Daoy (cell line): Measurements from ENCODE around the gene PLK3. TPM values are rescaled to one million over a fixed set of nuclear protein-coding genes. Genes with fewer than 3 reads are reported as not detected.
"Not testable (repeated sequence)": the region's sequence is repeated elsewhere in the genome, so short reads cannot be mapped to it uniquely, and the experiment has no call there.

Experiments used
- DNase-seq: peaks from one replicate; pipeline ENCODE4 v3.0.0-alpha.2; 2015; ENCODE audit warnings: low read depth
- total RNA-seq: library from RNA; depleted of rRNA; stranded (reverse); fragments of >200 nt; shearing (Covaris generic); gene quantifications from 2 replicates; pipeline ENCODE4 v1.2.3, GENCODE V29; 2014

PLK3 gene
- total RNA-seq, 1 experiment from 2014 or later = 8.5 TPM

DNA sequence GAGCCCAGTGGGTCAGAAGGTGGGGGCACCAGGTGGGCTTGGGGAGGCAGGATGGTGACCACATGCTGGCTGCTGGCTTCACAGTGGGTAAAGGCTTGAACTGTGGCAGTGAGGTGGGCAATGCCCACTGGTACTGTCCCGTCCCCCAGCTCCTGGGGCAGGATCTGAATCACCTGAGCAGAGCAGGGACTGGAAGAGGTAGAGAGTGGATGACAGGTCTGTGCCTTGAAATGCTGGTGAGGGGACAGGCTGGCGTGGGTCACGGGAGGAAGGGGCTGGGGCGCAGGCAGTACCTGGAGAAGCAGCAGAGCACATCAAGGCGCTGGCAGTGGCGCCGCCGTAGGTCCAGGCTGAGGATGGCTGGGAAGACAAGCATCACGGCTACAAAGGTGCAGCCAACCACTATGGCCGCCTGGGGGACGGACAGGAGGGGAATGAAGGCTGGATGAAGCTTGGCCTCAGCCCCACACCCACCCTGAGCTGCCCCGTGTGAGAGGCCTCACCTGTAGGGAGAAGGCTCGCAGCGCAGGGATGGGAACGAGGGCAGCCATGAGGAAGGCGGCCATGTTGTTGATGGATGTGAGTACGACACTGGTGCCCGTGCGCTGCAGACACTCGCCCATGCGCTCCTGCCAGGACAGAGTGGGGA, 27.9 kb downstream of the PLK3 start:
- no peak for DNase-seq

DNA sequence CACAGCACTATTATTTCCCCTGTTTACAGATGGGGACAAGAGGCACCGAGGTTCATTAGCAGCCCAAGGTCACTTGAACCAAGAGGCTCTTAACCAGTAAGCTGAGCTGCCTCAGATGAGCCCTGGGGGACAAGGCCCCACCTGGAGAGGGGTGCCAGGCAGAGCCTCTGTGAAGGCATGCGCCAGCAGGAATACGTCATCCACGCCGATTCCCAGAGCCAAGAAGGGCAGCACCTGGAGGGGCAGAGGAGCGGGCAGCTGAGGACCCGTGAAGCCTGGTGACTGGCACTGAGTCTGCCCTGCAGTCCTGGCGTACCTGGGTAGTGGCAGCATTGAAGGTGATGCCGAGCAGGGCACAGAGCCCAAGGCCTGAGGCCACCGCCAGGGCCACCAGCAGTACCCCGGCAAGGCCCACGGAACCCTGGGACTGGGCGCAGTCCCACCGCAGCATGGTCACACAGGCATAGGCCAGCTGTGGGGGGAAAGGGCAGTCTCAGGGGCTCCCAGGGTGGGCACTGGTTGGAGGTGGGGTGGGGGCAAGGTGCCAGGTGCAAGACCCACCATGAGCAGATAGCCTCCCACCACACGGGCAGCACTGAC, 28.8 kb downstream of the PLK3 start:
- DNase-seq = no peak

DNA sequence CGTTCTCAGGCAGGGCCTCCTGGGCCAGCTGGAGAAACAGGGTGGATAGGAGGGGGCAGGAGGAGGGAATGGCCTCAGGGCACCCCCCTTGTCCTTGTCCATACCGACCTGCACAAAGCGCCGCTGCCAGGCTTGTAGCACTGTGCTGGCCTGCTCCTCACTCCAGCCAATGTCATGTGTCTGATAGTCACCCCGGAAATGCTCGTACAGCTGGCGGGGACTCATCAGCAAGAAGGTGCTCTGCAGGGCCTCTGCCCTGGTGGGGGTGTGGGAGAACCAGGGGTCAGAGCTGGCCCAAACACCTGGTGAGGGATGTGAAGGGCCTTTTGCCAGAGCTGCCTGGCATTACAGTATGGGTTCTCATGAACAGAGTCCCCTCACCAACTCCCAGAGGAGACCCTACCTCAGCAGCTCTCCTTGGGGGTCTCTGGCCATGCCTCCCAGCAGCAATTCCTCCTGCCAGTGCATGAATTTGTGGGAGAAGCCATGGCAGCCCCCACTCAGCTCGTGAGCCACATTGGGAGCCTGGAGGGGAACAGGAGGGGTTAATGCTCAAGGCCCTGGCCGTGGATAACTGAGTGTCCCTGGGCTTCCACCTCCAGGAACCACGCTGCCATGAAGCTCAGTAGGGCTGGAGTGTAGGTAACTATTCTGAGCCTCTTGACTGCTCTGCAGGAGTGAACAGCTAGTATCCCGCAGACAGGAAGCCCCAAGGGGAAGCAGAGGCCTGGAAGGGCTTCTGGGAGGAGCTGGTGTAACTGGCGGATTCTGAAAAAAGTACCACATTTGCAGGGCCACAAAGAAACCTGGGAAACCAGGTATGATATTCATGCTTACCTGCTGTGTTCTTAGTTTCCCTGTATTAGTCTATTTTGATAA, 29.6 kb downstream of the PLK3 start:
- no peak for DNase-seq

DNA sequence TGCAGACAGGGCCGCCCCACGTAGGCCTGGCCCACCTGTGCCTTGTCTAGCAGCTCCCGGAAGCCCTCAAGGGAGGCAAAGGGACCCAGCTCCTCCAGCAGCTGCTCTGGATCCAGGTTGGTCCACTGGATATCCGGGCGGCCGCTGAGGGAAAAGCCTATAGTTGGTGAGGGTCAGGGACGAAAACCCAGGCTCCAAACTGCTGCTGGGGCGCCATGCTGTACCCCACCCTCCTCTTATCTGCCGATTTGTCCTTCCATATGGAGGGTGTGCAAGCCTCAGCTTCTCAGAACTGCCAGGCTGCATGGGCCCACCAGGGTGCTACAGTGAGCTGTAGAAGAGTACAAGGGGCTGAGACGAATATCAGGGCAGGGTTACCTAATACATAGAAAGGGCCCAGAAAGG, 30.7 kb downstream of the PLK3 start:
- no peak for DNase-seq

DNA sequence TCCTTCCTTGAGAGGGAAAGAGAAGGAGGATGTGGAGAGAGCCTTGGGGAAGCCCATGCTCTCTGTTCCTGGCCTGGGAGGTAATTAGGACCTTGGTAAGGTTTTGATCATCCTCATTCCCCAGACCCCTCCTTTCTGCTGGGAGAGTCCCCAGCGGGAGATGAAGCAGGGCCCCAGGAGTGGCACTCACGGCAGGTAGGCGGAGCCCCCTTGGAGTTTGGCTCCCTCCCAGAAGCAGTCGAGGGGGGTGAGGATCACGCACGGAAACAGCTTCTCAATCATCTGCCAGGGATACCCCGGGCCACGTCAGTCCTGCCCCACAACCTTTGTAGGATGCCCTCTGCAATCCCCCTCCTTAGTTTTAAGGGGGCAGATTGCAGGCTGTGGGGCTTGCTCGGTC, 31.3 kb downstream of the PLK3 start:
- no peak for DNase-seq

DNA sequence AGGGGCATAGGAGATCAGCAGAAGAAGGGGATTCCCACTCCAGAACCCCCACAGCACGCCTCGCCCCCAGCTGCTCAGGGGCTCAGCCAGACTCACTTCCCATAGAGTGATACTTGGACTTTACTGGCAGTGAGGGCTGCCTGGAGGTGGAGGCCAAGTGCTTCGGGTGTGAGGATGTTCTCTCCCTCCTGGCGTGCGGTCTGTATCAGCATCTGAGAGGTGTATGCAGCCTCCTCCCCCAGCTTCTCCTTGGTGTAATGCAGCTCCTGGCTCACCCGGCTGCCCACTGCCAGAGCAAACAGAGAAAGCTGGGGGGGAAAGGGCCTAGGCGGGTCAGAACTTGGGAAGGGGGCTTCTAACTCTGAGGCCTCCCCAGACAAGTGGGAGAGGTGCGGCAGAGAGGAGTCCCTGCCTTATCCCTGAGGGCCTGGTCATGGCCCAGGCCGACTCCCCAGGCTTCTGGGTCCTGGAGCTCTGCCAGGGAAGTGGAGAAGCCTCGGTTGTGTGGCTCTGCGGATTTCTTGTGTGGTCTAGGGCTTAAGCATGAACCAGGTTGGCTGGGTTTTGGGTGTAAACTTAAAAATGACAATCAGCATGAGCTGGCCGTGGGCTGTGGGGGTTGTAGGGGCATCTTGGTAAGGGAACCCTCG, 32.0 kb downstream of the PLK3 start:
- no peak for DNase-seq

DNA sequence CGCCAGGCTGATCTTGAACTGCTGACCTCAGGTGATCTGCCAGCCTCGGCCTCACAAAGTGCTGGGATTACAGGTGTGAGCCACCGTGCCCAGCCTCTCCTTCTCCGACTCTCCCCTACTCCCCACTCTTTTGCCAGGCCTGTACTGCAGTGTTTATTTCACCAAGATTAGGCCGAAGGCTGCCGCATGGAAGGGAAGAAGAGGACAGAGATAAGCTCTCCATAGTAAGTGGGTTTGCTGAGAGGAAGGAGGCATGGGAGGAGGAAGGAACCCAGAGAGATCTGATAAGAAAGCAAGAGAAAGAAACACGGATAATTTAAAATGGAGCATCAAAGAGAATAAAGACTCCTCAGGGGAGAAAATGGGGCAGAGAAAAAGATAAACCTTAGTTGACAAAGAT, 34.2 kb downstream of the PLK3 start:
- DNase-seq = no peak

DNA sequence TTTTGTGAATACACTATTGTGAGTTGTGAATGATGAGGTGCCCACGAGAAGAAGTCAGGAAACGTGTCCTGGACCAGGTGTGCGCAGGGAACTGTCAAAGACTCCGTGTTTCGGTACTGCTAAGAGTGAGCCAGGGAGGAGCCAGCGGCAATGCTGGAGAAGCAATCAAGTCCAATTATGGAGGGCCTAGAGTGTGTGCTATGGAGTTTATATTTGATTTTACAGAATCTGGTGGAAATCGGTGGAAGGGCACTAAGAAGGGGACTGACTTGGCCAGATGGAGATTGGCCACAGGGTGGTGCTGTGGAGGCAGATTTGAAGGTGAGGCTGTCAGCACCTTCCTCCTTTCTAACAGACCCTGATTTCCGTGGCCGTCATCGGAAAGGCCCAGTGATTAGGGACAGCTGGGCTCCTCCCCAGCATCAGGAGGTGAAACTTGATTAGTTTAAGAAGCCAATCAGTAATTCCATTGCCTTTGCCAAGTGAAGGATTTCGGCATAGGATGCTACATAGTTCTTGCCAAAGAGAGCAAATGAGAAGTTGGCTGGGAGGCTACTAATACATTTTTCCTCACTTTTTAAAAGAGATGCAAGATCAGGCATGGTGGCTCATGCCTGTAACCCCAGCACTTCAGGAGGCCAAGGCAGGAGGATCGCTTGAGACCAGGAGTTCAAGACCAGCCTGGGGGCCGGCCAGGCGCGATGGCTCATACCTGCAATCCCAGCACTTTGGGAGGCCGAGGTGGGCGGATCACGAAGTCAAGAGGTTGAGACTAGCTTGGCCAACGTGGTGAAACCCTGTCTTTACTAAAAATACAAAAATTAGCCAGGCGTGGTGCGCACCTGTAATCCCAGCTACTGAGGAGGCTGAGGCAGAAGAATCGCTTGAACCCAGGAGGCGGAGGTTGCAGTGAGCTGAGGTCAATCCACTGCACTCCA, 35.8 kb downstream of the PLK3 start:
- peak; percentile 86 for DNase-seq

DNA sequence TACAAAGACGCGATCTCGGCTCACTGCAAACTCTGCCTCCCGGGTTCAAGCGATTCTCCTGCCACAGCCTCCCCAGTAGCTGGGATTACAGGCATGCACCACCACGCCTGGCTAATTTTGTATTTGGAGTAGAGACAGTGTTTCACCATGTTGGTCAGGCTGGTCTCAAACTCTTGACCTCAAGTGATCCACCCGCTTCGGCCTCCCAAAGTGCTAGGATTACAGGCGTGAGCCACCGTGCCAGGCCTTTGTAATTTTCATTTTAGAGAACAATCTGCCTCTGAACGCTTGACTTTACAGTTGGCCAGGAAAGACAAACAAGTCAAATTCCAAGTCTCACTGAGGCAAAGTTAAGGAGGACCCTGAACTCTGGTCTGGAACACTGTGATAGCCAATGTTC, 38.1 kb downstream of the PLK3 start:
- not testable (repeated sequence) for DNase-seq

DNA sequence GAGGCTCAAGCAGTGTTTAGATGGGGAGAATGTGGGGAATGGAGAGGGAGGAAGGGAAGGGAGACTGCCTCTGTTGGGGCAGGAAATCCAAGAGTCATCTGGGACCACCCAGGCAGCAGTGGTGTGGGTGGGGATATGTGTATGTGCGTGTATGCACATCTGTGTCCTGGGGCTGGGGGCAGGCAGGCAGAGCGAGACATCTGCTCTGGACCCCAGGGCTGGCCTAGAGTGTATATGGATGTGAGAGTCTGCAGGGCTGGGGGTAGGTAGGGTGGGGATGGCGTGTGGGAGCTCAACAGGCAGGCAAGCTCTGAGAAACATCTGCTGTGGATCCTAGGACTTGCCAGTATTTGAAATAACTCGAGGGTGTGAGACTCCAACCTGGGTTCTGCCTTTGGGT, 39.4 kb downstream of the PLK3 start:
- no peak for DNase-seq

DNA sequence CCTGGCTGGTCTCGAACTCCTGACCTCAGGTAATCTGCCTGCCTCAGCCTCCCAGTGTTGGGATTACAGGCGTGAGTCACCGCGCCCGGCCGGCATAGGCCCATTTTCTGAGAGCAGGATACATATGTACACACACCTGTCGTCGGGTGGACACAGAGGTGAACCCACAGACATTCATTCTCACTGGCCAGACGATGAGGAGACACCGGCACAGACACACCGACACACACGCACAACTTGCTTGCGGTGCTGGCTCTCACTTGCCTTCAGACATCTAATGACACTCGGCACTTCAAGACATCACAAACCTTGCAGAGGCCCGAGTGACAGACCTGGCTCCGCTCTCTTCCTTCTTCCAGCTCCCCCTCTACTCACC, 42.3 kb downstream of the PLK3 start:
- DNase-seq = no peak

DNA sequence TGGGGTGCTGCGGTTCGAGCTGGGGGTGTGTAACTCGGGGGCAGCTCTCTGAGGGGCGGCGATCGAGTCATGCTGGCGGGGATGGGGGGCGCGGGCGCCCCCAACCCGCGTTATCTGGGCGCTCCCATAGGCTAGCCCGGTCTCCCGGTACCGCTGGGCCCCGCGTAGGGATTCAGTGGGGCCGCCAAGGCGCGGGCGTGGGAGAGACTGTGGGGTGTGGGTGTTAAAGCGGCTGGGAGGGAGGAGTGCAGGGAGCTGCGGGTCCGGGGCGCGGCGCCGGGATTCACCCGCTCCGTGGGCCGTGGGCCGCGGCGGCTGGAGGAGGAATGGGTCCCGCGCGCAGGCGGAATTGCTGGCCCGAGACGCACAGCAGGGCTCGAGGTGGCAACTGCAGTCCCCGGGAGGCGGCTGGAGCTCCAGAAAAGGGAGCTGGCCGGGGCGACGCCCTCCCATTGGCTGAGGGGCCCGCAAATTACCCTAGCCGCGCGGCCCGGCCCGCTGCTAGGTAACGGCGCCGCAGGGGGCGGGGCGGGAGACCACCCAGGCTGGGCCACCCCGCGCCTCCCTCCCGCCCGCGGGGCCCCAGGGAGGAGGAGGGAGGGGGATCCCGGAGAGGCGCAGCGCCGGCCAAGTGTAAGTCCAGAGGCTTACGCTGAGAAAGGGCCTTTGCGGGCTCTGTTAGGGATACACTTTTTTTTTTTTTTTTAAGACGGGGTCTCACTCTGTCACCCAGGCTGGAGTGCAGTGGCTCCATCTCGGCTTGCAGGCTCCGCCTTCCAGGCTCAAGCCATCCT, 42.9 kb downstream of the PLK3 start, which contains the start of gene PTCH2:
TSS of gene PTCH2 (minus strand) at position 392 of the 794 bp plus-strand sequence. CDS start at position 71, 321 bp downstream.
- DNase-seq = peak; percentile 80

DNA sequence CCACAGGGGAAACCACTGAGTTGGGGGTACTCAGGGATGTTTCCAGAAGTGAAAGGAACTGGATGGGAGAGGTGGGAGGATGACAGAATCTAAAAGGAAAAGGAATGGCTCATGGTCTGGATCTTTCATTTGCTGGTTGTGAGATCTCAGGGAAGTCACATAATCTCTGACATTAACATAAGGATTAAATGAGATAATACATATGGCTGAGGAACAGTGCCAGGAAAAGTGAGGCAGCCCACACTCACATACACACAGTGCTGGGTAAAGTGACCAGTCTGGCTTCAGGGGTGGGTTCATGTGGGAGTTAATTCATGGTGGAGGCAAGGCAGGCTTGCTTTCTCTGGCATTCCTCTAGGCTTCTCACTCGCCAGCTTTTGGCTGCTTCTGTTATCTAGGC, 46.8 kb downstream of the PLK3 start:
- no peak for DNase-seq

DNA sequence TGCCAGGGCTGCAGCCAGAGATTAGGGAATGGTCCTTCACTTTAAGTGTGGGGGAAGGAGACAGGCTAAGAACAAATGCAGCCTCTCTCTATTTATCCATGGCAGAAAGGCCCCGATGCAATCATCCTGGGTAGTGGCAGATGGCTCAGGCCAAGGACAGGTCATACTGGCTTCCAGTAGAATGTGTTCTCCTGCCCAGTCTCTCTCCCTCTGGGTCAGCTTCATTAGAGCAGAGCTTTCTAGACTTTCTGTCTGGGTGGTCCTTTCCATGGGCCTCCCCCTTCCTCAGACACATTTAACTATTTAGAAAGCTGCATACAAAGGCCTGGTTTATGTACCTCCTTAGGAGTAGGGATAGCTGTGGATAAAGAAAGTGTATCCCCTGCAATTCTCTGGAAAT, 47.7 kb downstream of the PLK3 start:
- no peak for DNase-seq

DNA sequence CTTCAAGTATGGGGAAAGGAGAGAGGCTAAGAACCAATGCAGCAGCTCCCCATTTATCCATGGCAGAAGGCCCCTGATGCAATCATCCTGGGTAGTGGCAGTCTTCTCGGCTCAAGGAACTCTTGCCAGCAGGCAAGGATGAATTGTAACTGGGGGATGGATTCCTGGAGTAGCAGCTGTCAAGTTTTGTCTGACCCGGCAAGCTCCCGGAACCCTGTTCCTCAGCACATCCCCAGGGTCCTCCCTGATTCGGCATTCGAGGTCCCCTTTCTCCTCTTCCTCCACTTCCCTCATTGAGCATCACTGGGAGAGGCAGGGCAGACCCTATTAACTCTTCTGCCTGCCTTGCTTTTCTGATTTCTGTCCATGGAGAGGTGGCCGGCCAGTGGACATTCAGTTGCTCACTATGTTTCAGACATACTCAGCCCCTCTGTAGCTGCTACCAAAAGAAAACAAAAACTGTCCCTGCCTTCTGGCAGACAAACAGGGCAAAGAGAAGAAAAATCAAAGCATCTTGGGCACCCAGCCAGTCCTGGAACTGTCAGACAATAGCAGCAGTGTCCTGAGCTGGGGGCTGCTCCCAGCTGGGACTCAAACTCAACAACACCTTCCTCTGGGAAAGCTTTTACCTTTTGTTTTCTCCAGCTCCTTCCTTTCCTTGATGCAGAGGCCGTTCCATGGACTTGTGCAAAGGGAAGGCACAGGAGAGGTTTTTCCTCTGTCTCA, 48.4 kb downstream of the PLK3 start:
- no peak for DNase-seq

DNA sequence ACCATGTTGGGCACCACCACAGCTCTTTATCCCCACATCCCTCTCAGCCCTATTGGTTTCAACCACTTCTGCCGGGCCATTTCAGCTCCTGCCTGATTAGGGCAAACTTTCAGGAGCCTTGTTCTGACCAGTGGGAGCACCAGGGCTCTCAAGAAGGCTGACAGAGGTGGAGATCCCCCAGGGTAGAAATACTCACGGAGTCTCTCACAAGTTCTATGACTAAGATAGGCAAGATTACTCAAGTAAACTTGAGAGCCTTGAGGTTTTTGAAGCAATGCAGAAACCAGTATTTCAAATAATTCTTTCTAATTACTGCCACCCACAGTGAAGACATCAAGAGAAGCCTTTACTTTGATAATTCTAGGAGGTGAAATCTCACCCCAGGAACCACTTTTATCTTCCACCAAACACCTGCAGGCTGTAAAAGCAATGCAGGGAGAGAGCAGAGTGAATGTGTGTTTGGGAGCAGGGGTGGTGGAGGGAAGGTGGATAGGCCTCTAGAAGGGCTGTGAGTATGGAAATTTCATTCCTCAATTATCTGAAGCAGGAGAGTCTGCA, 49.5 kb downstream of the PLK3 start:
- DNase-seq = no peak

DNA sequence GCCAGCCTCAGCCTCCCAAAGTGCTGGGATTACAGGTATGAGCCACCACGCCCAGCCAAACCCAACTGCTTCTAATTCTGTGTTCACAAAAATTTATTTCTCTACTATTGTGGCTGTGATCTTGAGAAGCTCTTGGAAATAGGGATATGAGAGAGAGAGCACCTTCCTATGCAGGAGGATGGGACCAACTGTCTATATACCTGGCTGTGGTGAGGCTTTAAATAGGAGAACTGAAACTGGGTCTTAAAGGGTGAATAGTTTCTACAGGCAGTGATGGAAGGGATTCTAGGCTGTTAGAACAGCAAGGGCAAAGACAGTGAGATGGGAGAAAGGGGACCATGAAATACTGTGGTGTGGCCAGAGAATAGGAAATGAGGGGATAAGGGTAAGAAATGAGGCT, 51.1 kb downstream of the PLK3 start:
- DNase-seq = no peak

DNA sequence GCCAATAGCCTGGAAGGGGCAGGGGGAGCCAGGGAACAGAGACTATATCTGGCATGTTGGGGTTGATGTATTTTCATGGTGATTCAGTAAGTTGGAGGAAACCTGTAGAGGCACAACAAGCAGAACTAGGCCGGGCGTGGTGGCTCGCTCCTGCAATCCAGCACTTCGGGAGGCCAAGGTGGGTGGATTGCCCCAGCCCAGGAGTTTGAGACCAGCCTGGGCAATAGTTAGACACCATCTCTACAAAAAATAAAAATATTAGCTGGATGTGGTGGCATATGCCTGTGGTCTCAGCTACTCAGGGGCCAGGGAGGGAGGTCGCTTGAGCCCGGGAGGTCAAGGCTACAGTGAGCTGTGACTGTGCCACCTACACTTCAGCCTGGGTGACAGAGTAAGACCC, 53.0 kb downstream of the PLK3 start:
- no peak for DNase-seq

DNA sequence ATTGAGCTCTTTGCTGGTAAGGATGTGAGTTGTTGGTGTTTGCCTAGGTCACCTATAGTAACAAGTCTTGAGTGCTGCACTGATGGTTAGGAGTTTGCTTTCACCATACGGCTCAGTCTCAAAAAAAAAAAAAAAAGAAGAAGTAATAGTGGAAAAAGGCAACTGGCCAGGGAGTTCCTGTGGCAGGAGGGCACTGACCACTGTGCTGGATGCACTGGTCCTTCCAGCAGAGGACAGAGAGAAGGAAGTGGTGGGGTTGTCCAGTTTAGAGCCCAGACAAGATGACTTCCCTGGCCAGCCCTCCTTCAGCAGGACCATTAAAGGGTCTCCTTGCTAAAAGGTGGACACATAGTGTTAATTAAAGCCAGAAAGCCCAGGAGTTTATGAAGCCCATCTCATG, 54.8 kb downstream of the PLK3 start:
- DNase-seq = no peak
